K562 (cell line): ENCODE results near the gene UGT3A1. TPM values are rescaled to one million over a fixed set of nuclear protein-coding genes. Genes with fewer than 3 reads are reported as not detected.

Experiments
- ATAC-seq: fragments of 200-7000 bp; cut with Tn5 transposase; 3 replicates; pipeline ENCODE4 v1.9.1; 2020; ENCODE audit warnings: moderate library complexity
- BruUV-seq: library from RNA; stranded (reverse); fragments of 400-500 nt; replicated peaks from 2 replicates; lab custom pipeline; 2021; lab: Mats Ljungman, UMichigan
- CTCF ChIA-PET: fragments of 300-600 bp; formaldehyde crosslinking; extraction: SDS; loops from one replicate; lab custom pipeline; 2021; ENCODE audit warnings: low intra/inter-chr PET ratio; lab: Yijun Ruan, JAX
- POLR2A ChIA-PET: fragments of 300-600, 350-650 bp; sonication (Branson Sonifier 250); formaldehyde crosslinking; extraction: SDS; loops from one replicate; lab custom pipeline; 2021; ENCODE audit warnings: antibody characterized with exemption, inconsistent platforms; lab: Yijun Ruan, JAX
- DNase-seq, 4 experiments: peaks; one replicate each; pipeline versions ENCODE4 v3.0.0 to v3.0.0-alpha.2; 2011 to 2018; ENCODE audit warnings: low spot score in 3 of 4, mixed read lengths in 3 of 4; ENCODE audit errors: extremely low read depth in 1 of 4
- FAIRE-seq: peaks from 2 replicates; lab custom pipeline; 2011; peaks lifted over from hg19 to GRCh38; lab: Jason Lieb, UNC
- H2AFZ ChIP-seq: 2 replicates; pipeline ENCODE4 v1.6.0; 2011; ENCODE audit warnings: low read depth, low read length, control low read depth, inconsistent platforms
- H3K27ac ChIP-seq: fragments of 200-600 bp; 3 replicates; pipeline ENCODE4 v1.8.0; 2011; ENCODE audit warnings: low read depth, mild to moderate bottlenecking, control low read depth, inconsistent platforms, low read length, moderate library complexity, mixed read lengths; ENCODE audit errors: extremely low read depth
- H3K27me3 ChIP-seq, 2 experiments: fragments of 300-600 bp in 1 of 2; 2 replicates in 1 of 2; 3 replicates in 1 of 2; pipeline versions ENCODE4 v1.6.0 to v1.8.0; 2011; ENCODE audit warnings: inconsistent platforms in 2 of 2, low read length in 2 of 2, mild to moderate bottlenecking in 1 of 2, mixed read lengths in 1 of 2, moderate library complexity in 1 of 2; ENCODE audit not compliant: control insufficient read depth in 2 of 2, insufficient read depth in 2 of 2
- H3K36me3 ChIP-seq: fragments of 300-600 bp; 3 replicates; pipeline ENCODE4 v1.8.0; 2011; ENCODE audit warnings: mild to moderate bottlenecking, low read length, inconsistent platforms; ENCODE audit not compliant: control insufficient read depth, insufficient read depth
- H3K4me1 ChIP-seq, 2 experiments: fragments of 200-600 bp in 1 of 2; replicated peaks in 1 of 2; 2 replicates in 1 of 2; 3 replicates in 1 of 2; pipeline versions ENCODE4 v1.5.1 to v1.8.0; 2011; ENCODE audit warnings: inconsistent platforms in 2 of 2, low read length in 2 of 2, mild to moderate bottlenecking in 1 of 2, mixed read lengths in 1 of 2, moderate library complexity in 1 of 2; ENCODE audit not compliant: control insufficient read depth in 2 of 2, insufficient read depth in 2 of 2
- H3K4me2 ChIP-seq: 2 replicates; pipeline ENCODE4 v1.6.1; 2011; ENCODE audit warnings: low read length, control low read depth, inconsistent platforms, mixed read lengths; ENCODE audit not compliant: insufficient read depth
- H3K4me3 ChIP-seq: fragments of 200-600 bp; sonication (generic), shearing (Covaris generic); 2 replicates; pipeline ENCODE4 v1.5.1; 2016; ENCODE audit warnings: control low read depth, inconsistent platforms
- H3K79me2 ChIP-seq: fragments of 200-600 bp; 3 replicates; pipeline ENCODE4 v1.8.0; 2011; ENCODE audit warnings: low read length, inconsistent platforms; ENCODE audit not compliant: control insufficient read depth, insufficient read depth
- H3K9ac ChIP-seq, 2 experiments: 2 replicates each; pipeline versions ENCODE4 v1.6.0 to v1.6.1; 2011; ENCODE audit warnings: low read depth in 2 of 2, low read length in 2 of 2, control low read depth in 1 of 2, inconsistent platforms in 1 of 2, mild to moderate bottlenecking in 1 of 2, mixed read lengths in 1 of 2; ENCODE audit not compliant: insufficient read depth in 1 of 2
- H3K9me1 ChIP-seq: one replicate; pipeline ENCODE4 v1.6.0; 2011; ENCODE audit warnings: inconsistent platforms, mild to moderate bottlenecking, low read length, moderate library complexity; ENCODE audit not compliant: control insufficient read depth, insufficient read depth
- H3K9me3 ChIP-seq: replicated peaks from 2 replicates; pipeline ENCODE4 v1.5.1; 2011; ENCODE audit warnings: low read depth, low read length, inconsistent platforms; ENCODE audit not compliant: control insufficient read depth, insufficient read depth
- H4K20me1 ChIP-seq: replicated peaks from 2 replicates; pipeline ENCODE4 v1.6.1; 2011; ENCODE audit warnings: low read length, inconsistent platforms, mixed read lengths; ENCODE audit not compliant: control insufficient read depth, insufficient read depth
- NFYB ChIP-seq: IDR thresholded peaks from 2 replicates; pipeline ENCODE4 v1.6.1; 2011; ENCODE audit warnings: mild to moderate bottlenecking, moderate library complexity; ENCODE audit not compliant: insufficient read length; ENCODE audit errors: extremely low read depth
- PBX2 ChIP-seq, 2 experiments: IDR thresholded peaks in 1 of 2; conservative IDR thresholded peaks in 1 of 2; 2 replicates each; pipeline ENCODE4 v1.6.1; 2016; ENCODE audit warnings: low read depth in 2 of 2, mild to moderate bottlenecking in 1 of 2, missing compliant biosample characterization in 1 of 2, missing genetic modification characterization in 1 of 2, moderate library complexity in 1 of 2
- RFX1 ChIP-seq: fragments of 450-650 bp; IDR thresholded peaks from 2 replicates; pipeline ENCODE4 v1.6.1; 2016; ENCODE audit warnings: mild to moderate bottlenecking, moderate library complexity
- STAT5B ChIP-seq: fragments of 250-450 bp; sonication (Bioruptor Pico); IDR thresholded peaks from 2 replicates; pipeline ENCODE4 v1.8.0; 2021; ENCODE audit warnings: mild to moderate bottlenecking, inconsistent platforms
- WGBS: fragments of 100-300 bp; shearing (Covaris generic); methylation state at CpG from one replicate; pipeline ENCODE4 v1.1.6; 2016; ENCODE audit warnings: low coverage, mixed read lengths; ENCODE audit not compliant: insufficient coverage; ENCODE audit errors: missing lambda C conversion rate; 5-methylcytosine and 5-hydroxymethylcytosine counted together
- in situ Hi-C: fragments of 300-500 bp; cut with MboI; formaldehyde crosslinking; loops from 4 replicates; pipeline ENCODE4 v1.15.0; 2018; ENCODE audit warnings: inconsistent platforms, mixed read lengths
- intact Hi-C: fragments of 100-400 bp; cut with micrococcal nuclease; formaldehyde crosslinking; loops from 2 replicates; pipeline ENCODE4 v1.14.2; 2022
- polyA plus RNA-seq, 8 experiments: library from polyadenylated mRNA; depleted of rRNA in 4 of 8; stranded (reverse) in 5 of 8; unstranded in 3 of 8; fragments of >200 nt; fragmentation: Nextera tagmentation in 2 of 8; fragmentation: Illumina TruSeq in 1 of 8; extraction: Ambion mirVana in 2 of 8; extraction: Trizol in 1 of 8; gene quantifications; 2 replicates each; pipeline versions ENCODE4 v1.2.1 to v1.2.3, GENCODE V29; 2011 to 2014; ENCODE audit warnings: inconsistent platforms in 1 of 8, missing spikeins in 1 of 8
- total RNA-seq, 7 experiments: library from RNA; depleted of rRNA in 6 of 7; stranded (reverse); fragments of >200 nt in 6 of 7; fragmentation: Illumina TruSeq in 2 of 7; extraction: Trizol in 2 of 7; gene quantifications; 2 replicates each; pipeline versions ENCODE4 v1.2.1 to v1.2.3, GENCODE V29; 2011 to 2021; ENCODE audit warnings: low replicate concordance in 1 of 7
- TF ChIP-seq, protein P1 (sequence below): fragments of 450-650 bp; IDR thresholded peaks from 2 replicates; pipeline ENCODE4 v1.6.1; 2016

The UGT3A1 gene
- total and polyA plus RNA-seq, 9 of the 15 experiments (the other 6 are each of a cell fraction or from before 2014, with no cell fraction given) = not detected

DNA sequence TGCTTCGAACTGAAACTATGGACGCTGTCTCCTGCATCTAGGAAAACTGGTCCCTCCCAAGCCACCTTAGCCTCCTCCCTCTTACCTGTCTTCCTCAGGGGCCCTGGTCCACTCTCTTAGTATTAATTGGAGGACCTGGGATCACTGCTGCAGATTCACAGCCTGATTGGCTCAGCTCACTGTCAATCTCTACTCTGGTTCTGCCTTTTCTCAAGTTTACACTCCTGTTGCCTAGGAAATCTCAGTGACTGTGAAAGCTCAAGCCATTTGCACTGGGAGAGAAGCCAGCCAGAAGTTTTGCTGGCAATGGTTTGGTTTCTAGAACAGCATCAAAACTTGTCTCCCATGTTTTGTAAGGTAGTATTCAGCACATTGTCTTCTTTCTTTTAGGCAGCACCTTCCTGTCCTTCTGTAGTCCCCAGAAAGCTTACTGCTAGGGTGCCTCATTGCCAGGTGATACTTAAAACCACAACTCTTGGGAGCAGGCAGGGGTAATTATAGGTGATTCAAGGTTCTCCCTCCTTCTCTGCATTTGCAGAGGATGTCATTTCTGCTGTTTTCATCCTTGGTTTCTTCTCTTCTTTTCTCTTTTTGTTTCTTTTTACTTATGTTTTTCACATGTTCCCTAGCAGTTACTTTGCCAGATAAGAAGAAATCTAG is 52.5 kb downstream of the UGT3A1 start, which contains the start of gene CAPSL:
TSS of gene CAPSL (minus strand) at position 55 of the 660 bp plus-strand sequence. CDS start 17,502 bp downstream, outside the sequence.
- FAIRE-seq = no peak
- no TSS peak for BruUV-seq
- Histone ChIP-seq H3K79me2 (no peaks in the 10 kb centered on the region), H3K36me3 (no peaks in the 10 kb centered on the region), H3K9ac (no peak within 1 kb of the TSS), H3K9me1 (no peaks in the 10 kb centered on the region), H4K20me1 (no peaks in the 10 kb centered on the region), H2AFZ (no peak within 1 kb of the TSS), H3K4me1 (no peaks in the 10 kb centered on the region), H3K27me3 (no peaks in the 10 kb centered on the region), H3K9me3 (no peaks in the 10 kb centered on the region), H3K27ac (no peak within 1 kb of the TSS), H3K4me2 (no peak within 1 kb of the TSS), H3K4me3 (no peak within 1 kb of the TSS)
- intact Hi-C loops = no loop called here
- in situ Hi-C loops = no loop called here
- TF ChIP-seq, protein P1, sequence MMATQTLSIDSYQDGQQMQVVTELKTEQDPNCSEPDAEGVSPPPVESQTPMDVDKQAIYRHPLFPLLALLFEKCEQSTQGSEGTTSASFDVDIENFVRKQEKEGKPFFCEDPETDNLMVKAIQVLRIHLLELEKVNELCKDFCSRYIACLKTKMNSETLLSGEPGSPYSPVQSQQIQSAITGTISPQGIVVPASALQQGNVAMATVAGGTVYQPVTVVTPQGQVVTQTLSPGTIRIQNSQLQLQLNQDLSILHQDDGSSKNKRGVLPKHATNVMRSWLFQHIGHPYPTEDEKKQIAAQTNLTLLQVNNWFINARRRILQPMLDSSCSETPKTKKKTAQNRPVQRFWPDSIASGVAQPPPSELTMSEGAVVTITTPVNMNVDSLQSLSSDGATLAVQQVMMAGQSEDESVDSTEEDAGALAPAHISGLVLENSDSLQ = peak; percentile 92
- TF ChIP-seq NFYB (peak; percentile 8), RFX1 (peak; percentile 39), STAT5B (CRISPR knock-in tag) (no peak), PBX2 (CRISPR knock-in tag; IDR thresholded peaks at IDR 0.05; ENCODE audit: low read depth) (no peak), PBX2 (tag; conservative IDR thresholded peaks at IDR 0.05; ENCODE audit: low read depth) (peak; percentile 61)
- peak in 2 of 4 experiments; percentile 27 to 33 for DNase-seq
- peak; percentile 56; the same call in 2 of the 3 replicates for ATAC-seq
- CTCF ChIA-PET = no interaction called here
- POLR2A ChIA-PET = no interaction called here
- WGBS = 0% methylated on average over 2 of the region's 2 CpGs
